Keratinocyte (primary cell): Measurements from ENCODE around the gene DRGX. TPM values are rescaled to one million over a fixed set of nuclear protein-coding genes. Genes with fewer than 3 reads are reported as not detected.

Source experiments
- DNase-seq: peaks from one replicate; pipeline ENCODE4 v3.0.0-alpha.2; 2011; ENCODE audit warnings: low read depth, missing footprints, low spot score
- FAIRE-seq: peaks from 2 replicates; lab custom pipeline; 2011; peaks lifted over from hg19 to GRCh38; lab: Jason Lieb, UNC
- H2AFZ ChIP-seq: 2 replicates; pipeline ENCODE4 v1.6.0; 2012; ENCODE audit warnings: low read length, control low read depth, inconsistent platforms; ENCODE audit not compliant: control insufficient read depth
- H3K27ac ChIP-seq: 2 replicates; pipeline ENCODE4 v1.5.1; 2011; ENCODE audit warnings: low read length; ENCODE audit not compliant: control insufficient read depth, insufficient read depth
- H3K27me3 ChIP-seq: 3 replicates; pipeline ENCODE4 v1.6.0; 2011; ENCODE audit warnings: low read length; ENCODE audit not compliant: control insufficient read depth, insufficient read depth; ENCODE audit errors: extremely low read depth
- H3K36me3 ChIP-seq, 2 experiments: 2 replicates in 1 of 2; 3 replicates in 1 of 2; pipeline ENCODE4 v1.5.1; 2011; ENCODE audit warnings: low read length in 2 of 2, mild to moderate bottlenecking in 1 of 2; ENCODE audit not compliant: control insufficient read depth in 2 of 2, insufficient read depth in 2 of 2; ENCODE audit errors: extremely low read depth in 1 of 2
- H3K4me1 ChIP-seq: 3 replicates; pipeline ENCODE4 v1.5.1; 2011; ENCODE audit warnings: low read length; ENCODE audit not compliant: control insufficient read depth, insufficient read depth; ENCODE audit errors: extremely low read depth
- H3K4me2 ChIP-seq: 3 replicates; pipeline ENCODE4 v1.6.0; 2011; ENCODE audit warnings: low read depth, low read length; ENCODE audit not compliant: control insufficient read depth, insufficient read depth; ENCODE audit errors: extremely low read depth
- H3K4me3 ChIP-seq, 3 experiments: fragments of 200-600 bp in 1 of 3; sonication (generic) in 1 of 3; 2 replicates in 2 of 3; 3 replicates in 1 of 3; pipeline ENCODE4 v1.5.1; 2011 to 2016; ENCODE audit warnings: low read length in 3 of 3, mild to moderate bottlenecking in 3 of 3, control low read depth in 2 of 3, inconsistent platforms in 1 of 3, low read depth in 1 of 3, mixed read lengths in 1 of 3, mixed run types in 1 of 3, moderate library complexity in 1 of 3; ENCODE audit not compliant: control insufficient read depth in 2 of 3, insufficient read depth in 2 of 3; ENCODE audit errors: extremely low read depth in 1 of 3
- H3K79me2 ChIP-seq: 2 replicates; pipeline ENCODE4 v1.6.0; 2012; ENCODE audit warnings: low read length; ENCODE audit not compliant: control insufficient read depth, insufficient read depth
- H3K9ac ChIP-seq: 3 replicates; pipeline ENCODE4 v1.6.0; 2011; ENCODE audit warnings: low read length; ENCODE audit not compliant: control insufficient read depth, insufficient read depth; ENCODE audit errors: extremely low read depth
- H3K9me1 ChIP-seq: 3 replicates; pipeline ENCODE4 v1.6.0; 2011; ENCODE audit warnings: low read length; ENCODE audit not compliant: control insufficient read depth, insufficient read depth; ENCODE audit errors: extremely low read depth
- H3K9me3 ChIP-seq: 2 replicates; pipeline ENCODE4 v1.5.1; 2012; ENCODE audit warnings: low read depth, low read length; ENCODE audit not compliant: control insufficient read depth
- H4K20me1 ChIP-seq: 3 replicates; pipeline ENCODE4 v1.6.0; 2011; ENCODE audit warnings: low read length; ENCODE audit not compliant: control insufficient read depth, insufficient read depth; ENCODE audit errors: extremely low read depth
- EZH2 ChIP-seq: IDR thresholded peaks from one replicate; pipeline ENCODE4 v1.6.1; 2012; ENCODE audit warnings: inconsistent platforms, mild to moderate bottlenecking, low read length, moderate library complexity
- dilution Hi-C: fragments of 300-500 bp; cut with MboI; formaldehyde crosslinking; loops from one replicate; pipeline ENCODE4 v1.7.0; 2020; ENCODE audit warnings: low sequenced_read_pairs; ENCODE audit not compliant: extremely low pct_ligation_motif_present
- polyA plus RNA-seq, 5 experiments: library from polyadenylated mRNA; depleted of rRNA in 3 of 5; stranded (reverse) in 3 of 5; stranded (forward) in 1 of 5; unstranded in 1 of 5; fragments of >200 nt; gene quantifications; 1 replicate in 1 of 5; 2 replicates in 3 of 5; 3 replicates in 1 of 5; pipeline versions ENCODE4 v1.2.1 to v1.2.3, GENCODE V29; 2011 to 2012; ENCODE audit warnings: missing spikeins in 2 of 5, low read depth in 1 of 5, low replicate concordance in 1 of 5
- TF ChIP-seq, protein P1 (sequence below), 3 experiments: IDR thresholded peaks in 1 of 3; conservative IDR thresholded peaks in 1 of 3; optimal IDR thresholded peaks in 1 of 3; 2 replicates in 2 of 3; 3 replicates in 1 of 3; pipeline versions ENCODE3 to v1.5.1; 2011; ENCODE audit warnings: low read length in 3 of 3, mild to moderate bottlenecking in 3 of 3, moderate library complexity in 2 of 3, control low read depth in 1 of 3, inconsistent platforms in 1 of 3; ENCODE audit not compliant: insufficient read depth in 2 of 3; ENCODE audit errors: extremely low read depth in 1 of 3

DRGX gene
- polyA plus RNA-seq, 1 donor (not counting 4 experiments of a cell fraction or from before 2014, with no cell fraction given) = not detected

DNA sequence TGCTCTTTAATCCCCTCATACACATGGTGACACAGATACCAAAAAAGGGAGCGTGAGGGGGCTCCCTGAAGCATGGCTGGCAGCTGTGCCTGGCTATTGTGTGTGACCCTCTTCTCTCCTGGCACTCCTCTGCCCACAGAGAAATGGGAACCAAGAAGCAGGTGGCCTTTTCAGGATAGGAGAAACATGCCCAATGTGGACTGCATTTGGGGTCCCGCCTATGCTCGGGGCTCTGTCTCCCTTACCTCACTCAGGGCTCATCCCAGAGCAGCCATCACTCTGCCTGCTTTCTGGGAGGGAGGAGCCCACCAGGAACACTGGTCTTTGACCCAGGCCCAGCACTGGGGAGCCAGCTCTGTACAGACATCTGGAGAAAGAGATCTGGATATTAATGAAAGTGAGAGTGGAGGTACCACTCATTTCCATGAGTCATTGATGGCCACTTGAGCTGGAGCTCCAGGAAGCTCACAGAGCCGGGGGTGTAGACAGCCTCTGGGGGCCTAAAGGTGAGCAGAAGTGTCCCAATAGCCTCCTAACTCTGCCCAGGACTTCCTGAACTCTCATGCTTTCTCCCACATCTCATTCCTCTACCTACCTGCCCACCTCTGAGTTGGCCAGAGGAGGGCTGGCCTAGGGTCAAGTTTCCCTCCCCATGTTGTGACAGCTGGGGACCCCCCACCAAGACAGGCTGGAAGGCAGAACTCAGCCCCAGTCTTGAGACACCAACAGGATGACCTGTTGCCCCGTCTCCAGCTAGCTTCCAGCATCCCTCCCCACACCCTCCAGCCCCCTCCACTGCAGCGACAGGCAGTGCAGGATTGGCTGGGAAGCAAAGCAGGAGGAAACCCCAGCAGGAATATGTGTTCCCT, 42.6 kb downstream of the DRGX start:
- DNase-seq = no peak
- dilution Hi-C loops = no loop called here
- no peak overlapping the region for H3K9ac ChIP-seq

DNA sequence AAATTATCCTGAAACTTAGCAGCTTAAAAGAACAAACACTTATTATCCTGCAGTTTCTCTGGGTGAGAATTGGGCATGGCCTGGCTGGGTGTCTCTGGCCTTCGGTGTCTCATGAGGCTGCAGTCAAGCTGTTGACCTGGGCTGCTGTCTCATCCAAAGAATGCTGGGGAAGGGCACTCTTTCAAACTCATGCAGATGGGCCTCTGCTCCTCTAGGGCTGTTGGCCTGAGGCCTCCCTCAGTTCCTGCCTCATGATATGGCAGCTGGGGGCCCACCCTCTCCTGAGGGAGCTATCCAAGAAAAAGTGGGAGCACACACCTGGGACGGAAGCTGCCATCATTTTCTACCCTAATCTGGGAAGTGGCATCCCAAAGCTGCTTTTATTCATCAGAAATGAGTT, 43.6 kb downstream of the DRGX start:
- no peak overlapping the region for H2AFZ ChIP-seq
- no peak for FAIRE-seq
- dilution Hi-C loops = no loop called here
- no peaks in the 10 kb centered on the region for H3K9me1 ChIP-seq
- no peaks in the 10 kb centered on the region for H3K79me2 ChIP-seq
- H4K20me1 ChIP-seq = no peaks in the 10 kb centered on the region
- no peak overlapping the region for H3K4me3 ChIP-seq
- H3K27ac ChIP-seq = no peak overlapping the region
- H3K9ac ChIP-seq = no peak overlapping the region
- H3K9me3 ChIP-seq = no peaks in the 10 kb centered on the region
- no peaks in the 10 kb centered on the region for H3K27me3 ChIP-seq
- no peak overlapping the region for H3K4me2 ChIP-seq
- H3K36me3 ChIP-seq = no peaks in the 10 kb centered on the region
- TF ChIP-seq, protein P1, sequence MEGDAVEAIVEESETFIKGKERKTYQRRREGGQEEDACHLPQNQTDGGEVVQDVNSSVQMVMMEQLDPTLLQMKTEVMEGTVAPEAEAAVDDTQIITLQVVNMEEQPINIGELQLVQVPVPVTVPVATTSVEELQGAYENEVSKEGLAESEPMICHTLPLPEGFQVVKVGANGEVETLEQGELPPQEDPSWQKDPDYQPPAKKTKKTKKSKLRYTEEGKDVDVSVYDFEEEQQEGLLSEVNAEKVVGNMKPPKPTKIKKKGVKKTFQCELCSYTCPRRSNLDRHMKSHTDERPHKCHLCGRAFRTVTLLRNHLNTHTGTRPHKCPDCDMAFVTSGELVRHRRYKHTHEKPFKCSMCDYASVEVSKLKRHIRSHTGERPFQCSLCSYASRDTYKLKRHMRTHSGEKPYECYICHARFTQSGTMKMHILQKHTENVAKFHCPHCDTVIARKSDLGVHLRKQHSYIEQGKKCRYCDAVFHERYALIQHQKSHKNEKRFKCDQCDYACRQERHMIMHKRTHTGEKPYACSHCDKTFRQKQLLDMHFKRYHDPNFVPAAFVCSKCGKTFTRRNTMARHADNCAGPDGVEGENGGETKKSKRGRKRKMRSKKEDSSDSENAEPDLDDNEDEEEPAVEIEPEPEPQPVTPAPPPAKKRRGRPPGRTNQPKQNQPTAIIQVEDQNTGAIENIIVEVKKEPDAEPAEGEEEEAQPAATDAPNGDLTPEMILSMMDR (optimal IDR thresholded peaks at IDR 0.05 in 1 of 3, IDR thresholded peaks at IDR 0.05 in 1 of 3, conservative IDR thresholded peaks at IDR 0.05 in 1 of 3; ENCODE audit: extremely low read depth in 1 of 3, insufficient read depth in 2 of 3, low read length in 3 of 3) = no peak
- no peak for TF ChIP-seq EZH2
- no peaks in the 10 kb centered on the region for H3K4me1 ChIP-seq
- no peak for DNase-seq

More for the DNA sequence above, 42.6 kb downstream of the DRGX start:
- no peak for FAIRE-seq
- H3K27ac ChIP-seq = no peak overlapping the region
- H3K4me1 ChIP-seq = no peaks in the 10 kb centered on the region
- no peaks in the 10 kb centered on the region for H3K9me1 ChIP-seq
- H2AFZ ChIP-seq = no peak overlapping the region
- no peaks in the 10 kb centered on the region for H3K79me2 ChIP-seq
- no peaks in the 10 kb centered on the region for H4K20me1 ChIP-seq
- H3K4me3 ChIP-seq = no peak overlapping the region
- TF ChIP-seq EZH2 = no peak
- TF ChIP-seq, protein P1 (optimal IDR thresholded peaks at IDR 0.05 in 1 of 3, IDR thresholded peaks at IDR 0.05 in 1 of 3, conservative IDR thresholded peaks at IDR 0.05 in 1 of 3; ENCODE audit: extremely low read depth in 1 of 3, insufficient read depth in 2 of 3, low read length in 3 of 3) = no peak
- no peak overlapping the region for H3K4me2 ChIP-seq
- no peaks in the 10 kb centered on the region for H3K9me3 ChIP-seq
- no peaks in the 10 kb centered on the region for H3K36me3 ChIP-seq
- no peaks in the 10 kb centered on the region for H3K27me3 ChIP-seq
